ENCODE measurements around the gene GAREM2. TPM values are rescaled to one million over a fixed set of nuclear protein-coding genes. Genes with fewer than 3 reads are reported as not detected.

The GAREM2 gene
- total and polyA plus RNA-seq, 9 of the 15 experiments (the other 6 are each of a cell fraction or from before 2014, with no cell fraction given), result 1.7 to 12.4 (median 2.5) TPM

DNA sequence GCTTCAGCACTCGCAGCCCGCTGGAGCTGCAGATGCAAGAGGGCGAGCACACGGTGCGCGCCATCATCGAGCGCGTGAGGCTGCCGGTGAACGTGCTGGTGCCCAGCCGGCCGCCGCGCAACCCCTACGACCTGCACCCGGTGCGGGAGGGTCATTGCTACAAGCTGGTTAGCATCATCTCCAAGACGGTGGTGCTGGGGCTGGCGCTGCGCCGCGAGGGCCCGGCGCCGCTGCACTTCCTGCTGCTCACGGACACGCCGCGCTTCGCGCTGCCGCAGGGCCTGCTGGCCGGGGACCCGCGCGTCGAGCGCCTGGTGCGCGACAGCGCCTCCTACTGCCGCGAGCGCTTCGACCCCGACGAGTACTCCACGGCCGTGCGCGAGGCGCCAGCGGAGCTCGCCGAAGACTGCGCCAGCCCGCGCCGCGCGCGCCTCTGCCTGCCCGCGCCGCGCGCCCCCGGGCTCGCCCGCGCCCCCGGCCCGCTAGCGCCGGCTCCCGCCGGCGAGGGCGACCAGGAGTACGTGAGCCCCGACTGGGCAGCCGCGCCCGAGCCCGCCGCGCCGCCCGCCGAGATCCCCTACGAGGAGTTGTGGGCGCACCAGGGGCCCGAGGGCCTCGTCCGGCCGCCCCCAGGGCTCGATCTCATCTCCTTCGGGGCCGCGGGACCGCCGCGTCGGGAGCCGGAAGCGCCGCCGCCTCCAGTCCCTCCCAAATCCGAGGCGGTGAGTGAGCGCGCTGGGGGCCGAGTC is 11.8 kb downstream of the GAREM2 start (continued):
- TF ChIP-seq ZBED1 (IDR thresholded peaks at IDR 0.05) (no peak), SUPT5H (IDR thresholded peaks at IDR 0.05) (no peak), HMG20B (CRISPR knock-in tag; IDR thresholded peaks at IDR 0.05) (no peak), HOXB6 (CRISPR knock-in tag; IDR thresholded peaks at IDR 0.05; ENCODE audit: borderline replicate concordance) (no peak), XRCC5 (IDR thresholded peaks at IDR 0.05; ENCODE audit: low read depth, low read length) (no peak), RBM34 (IDR thresholded peaks at IDR 0.05; ENCODE audit: borderline replicate concordance, insufficient read depth, low read length) (no peak), SAFB2 (IDR thresholded peaks at IDR 0.05; ENCODE audit: borderline replicate concordance, low read depth, low read length, severe bottlenecking) (no peak), HLTF (IDR thresholded peaks at IDR 0.05) (no peak), EP400 (IDR thresholded peaks at IDR 0.05) (peak; percentile 35; the same call in 1 of the 2 replicates), SMAD4 (CRISPR knock-in tag; conservative IDR thresholded peaks at IDR 0.05) (peak; percentile 91), KLF6 (CRISPR knock-in tag; IDR thresholded peaks at IDR 0.05; ENCODE audit: borderline replicate concordance) (no peak; the same call in 1 of the 2 replicates), ZNF232 (CRISPR knock-in tag; IDR thresholded peaks at IDR 0.05) (no peak), XRCC3 (IDR thresholded peaks at IDR 0.05) (no peak), ELK3 (CRISPR knock-in tag; IDR thresholded peaks at IDR 0.05) (no peak), OTX1 (CRISPR knock-in tag; IDR thresholded peaks at IDR 0.05) (no peak), ZNF134 (CRISPR knock-in tag; conservative IDR thresholded peaks at IDR 0.05) (no peak; the same call in 1 of the 2 replicates), KHSRP (IDR thresholded peaks at IDR 0.05) (no peak), TEAD2 (tag; IDR thresholded peaks at IDR 0.05) (no peak), KDM2B (CRISPR knock-in tag; IDR thresholded peaks at IDR 0.05) (peak; percentile 14; the same call in 1 of the 2 replicates), DIDO1 (tag; IDR thresholded peaks at IDR 0.05; ENCODE audit: low read depth) (no peak), SMC3 (conservative IDR thresholded peaks at IDR 0.05; ENCODE audit: insufficient read depth, low read depth, low read length) (peak; percentile 33; the same call in 1 of the 2 replicates), ZNF77 (CRISPR knock-in tag; IDR thresholded peaks at IDR 0.05) (no peak), NKRF (IDR thresholded peaks at IDR 0.05; ENCODE audit: borderline replicate concordance) (no peak)
- TF ChIP-seq, protein P1, sequence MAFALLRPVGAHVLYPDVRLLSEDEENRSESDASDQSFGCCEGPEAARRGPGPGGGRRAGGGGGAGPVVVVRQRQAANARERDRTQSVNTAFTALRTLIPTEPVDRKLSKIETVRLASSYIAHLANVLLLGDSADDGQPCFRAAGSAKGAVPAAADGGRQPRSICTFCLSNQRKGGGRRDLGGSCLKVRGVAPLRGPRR (CRISPR knock-in tag; IDR thresholded peaks at IDR 0.05), result peak; percentile 15; the same call in 1 of the 2 replicates
- TF ChIP-seq, protein P2, sequence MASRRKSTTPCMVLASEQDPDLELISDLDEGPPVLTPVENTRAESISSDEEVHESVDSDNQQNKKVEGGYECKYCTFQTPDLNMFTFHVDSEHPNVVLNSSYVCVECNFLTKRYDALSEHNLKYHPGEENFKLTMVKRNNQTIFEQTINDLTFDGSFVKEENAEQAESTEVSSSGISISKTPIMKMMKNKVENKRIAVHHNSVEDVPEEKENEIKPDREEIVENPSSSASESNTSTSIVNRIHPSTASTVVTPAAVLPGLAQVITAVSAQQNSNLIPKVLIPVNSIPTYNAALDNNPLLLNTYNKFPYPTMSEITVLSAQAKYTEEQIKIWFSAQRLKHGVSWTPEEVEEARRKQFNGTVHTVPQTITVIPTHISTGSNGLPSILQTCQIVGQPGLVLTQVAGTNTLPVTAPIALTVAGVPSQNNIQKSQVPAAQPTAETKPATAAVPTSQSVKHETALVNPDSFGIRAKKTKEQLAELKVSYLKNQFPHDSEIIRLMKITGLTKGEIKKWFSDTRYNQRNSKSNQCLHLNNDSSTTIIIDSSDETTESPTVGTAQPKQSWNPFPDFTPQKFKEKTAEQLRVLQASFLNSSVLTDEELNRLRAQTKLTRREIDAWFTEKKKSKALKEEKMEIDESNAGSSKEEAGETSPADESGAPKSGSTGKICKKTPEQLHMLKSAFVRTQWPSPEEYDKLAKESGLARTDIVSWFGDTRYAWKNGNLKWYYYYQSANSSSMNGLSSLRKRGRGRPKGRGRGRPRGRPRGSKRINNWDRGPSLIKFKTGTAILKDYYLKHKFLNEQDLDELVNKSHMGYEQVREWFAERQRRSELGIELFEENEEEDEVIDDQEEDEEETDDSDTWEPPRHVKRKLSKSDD (conservative IDR thresholded peaks at IDR 0.05; ENCODE audit: low read length), result no peak
